Liver (tissue), 9 donors: ENCODE data around the gene SCAI. TPM values are rescaled to one million over a fixed set of nuclear protein-coding genes. Genes with fewer than 3 reads are reported as not detected.

Experiments
- DNase-seq: peaks from one replicate; pipeline ENCODE4 v3.0.0-alpha.2; 2017; ENCODE audit warnings: low spot score
- H3K27ac ChIP-seq, 2 donors: one replicate each; pipeline ENCODE4 v1.7.0; 2013; ENCODE audit warnings: inconsistent platforms in 2 of 2, low read length in 2 of 2, control low read depth in 1 of 2, low read depth in 1 of 2, mild to moderate bottlenecking in 1 of 2
- H3K27me3 ChIP-seq, 4 donors: one replicate each; pipeline versions ENCODE4 v1.6.1 to v1.7.0; 2013; ENCODE audit warnings: low read length in 3 of 4, inconsistent platforms in 1 of 4, mild to moderate bottlenecking in 1 of 4, moderate library complexity in 1 of 4; ENCODE audit not compliant: control insufficient read depth in 4 of 4, insufficient read depth in 4 of 4
- H3K36me3 ChIP-seq, 4 donors: one replicate each; pipeline versions ENCODE4 v1.6.1 to v1.7.0; 2013; ENCODE audit warnings: low read length in 3 of 4, mild to moderate bottlenecking in 3 of 4, low read depth in 1 of 4, moderate library complexity in 1 of 4; ENCODE audit not compliant: control insufficient read depth in 4 of 4, insufficient read depth in 3 of 4
- H3K4me1 ChIP-seq, 4 donors: one replicate each; pipeline versions ENCODE4 v1.6.1 to v1.7.0; 2013; ENCODE audit warnings: low read length in 3 of 4, mild to moderate bottlenecking in 3 of 4, moderate library complexity in 1 of 4; ENCODE audit not compliant: control insufficient read depth in 4 of 4, insufficient read depth in 4 of 4
- H3K4me3 ChIP-seq, 3 donors: one replicate each; pipeline versions ENCODE4 v1.6.1 to v1.7.0; 2013; ENCODE audit warnings: low read length in 3 of 3, control low read depth in 1 of 3, low read depth in 1 of 3, mild to moderate bottlenecking in 1 of 3
- H3K9ac ChIP-seq, 2 donors: one replicate each; pipeline ENCODE4 v1.7.0; 2013; ENCODE audit warnings: low read length in 2 of 2, mild to moderate bottlenecking in 2 of 2, moderate library complexity in 2 of 2, control low read depth in 1 of 2, low read depth in 1 of 2
- H3K9me3 ChIP-seq, 4 donors: one replicate each; pipeline versions ENCODE4 v1.6.1 to v1.7.0; 2013; ENCODE audit warnings: low read length in 3 of 4; ENCODE audit not compliant: control insufficient read depth in 4 of 4
- ATF3 ChIP-seq: IDR thresholded peaks from 2 replicates; pipeline ENCODE4 v1.6.1; 2016; ENCODE audit warnings: antibody characterized with exemption
- CTCF ChIP-seq: fragments of 150-350 bp; IDR thresholded peaks from 2 replicates; pipeline ENCODE4 v1.5.1; 2017; ENCODE audit warnings: improper control_type of control experiment, low read depth, low read length; ENCODE audit not compliant: missing input control
- EGR1 ChIP-seq, 2 donors: IDR thresholded peaks; 2 replicates each; pipeline ENCODE4 v1.6.1; 2016 to 2018; ENCODE audit warnings: antibody characterized with exemption in 2 of 2, low read depth in 2 of 2
- FOXA1 ChIP-seq: IDR thresholded peaks from 2 replicates; pipeline ENCODE4 v1.6.1; 2016; ENCODE audit warnings: antibody characterized with exemption
- FOXA2 ChIP-seq: IDR thresholded peaks from 2 replicates; pipeline ENCODE4 v1.6.1; 2016; ENCODE audit warnings: antibody characterized with exemption
- GABPA ChIP-seq, 2 donors: IDR thresholded peaks in 1 of 2; conservative IDR thresholded peaks in 1 of 2; 2 replicates each; pipeline ENCODE4 v1.6.1; 2016; ENCODE audit warnings: antibody characterized with exemption in 2 of 2, mild to moderate bottlenecking in 1 of 2, moderate library complexity in 1 of 2
- HNF4A ChIP-seq, 2 donors: conservative IDR thresholded peaks; 2 replicates each; pipeline ENCODE4 v1.6.1; 2016; ENCODE audit warnings: antibody characterized with exemption in 2 of 2, mild to moderate bottlenecking in 2 of 2
- HNF4G ChIP-seq: IDR thresholded peaks from 2 replicates; pipeline ENCODE4 v1.6.1; 2016; ENCODE audit warnings: antibody characterized with exemption
- JUND ChIP-seq, 2 donors: IDR thresholded peaks; 2 replicates each; pipeline ENCODE4 v1.6.1; 2016; ENCODE audit warnings: antibody characterized with exemption in 2 of 2
- MAX ChIP-seq: IDR thresholded peaks from 2 replicates; pipeline ENCODE4 v1.6.1; 2016; ENCODE audit warnings: antibody characterized with exemption
- NR2F2 ChIP-seq: IDR thresholded peaks from 2 replicates; pipeline ENCODE4 v1.6.1; 2016; ENCODE audit warnings: antibody characterized with exemption
- RAD21 ChIP-seq, 2 donors: IDR thresholded peaks; 2 replicates each; pipeline ENCODE4 v1.6.1; 2016; ENCODE audit warnings: antibody characterized with exemption in 2 of 2, mild to moderate bottlenecking in 2 of 2
- REST ChIP-seq: IDR thresholded peaks from 2 replicates; pipeline ENCODE4 v1.6.1; 2016; ENCODE audit warnings: antibody characterized with exemption, mild to moderate bottlenecking
- RXRA ChIP-seq, 2 donors: IDR thresholded peaks; 2 replicates each; pipeline ENCODE4 v1.6.1; 2017 to 2018; ENCODE audit warnings: antibody characterized with exemption in 2 of 2, mild to moderate bottlenecking in 1 of 2
- SP1 ChIP-seq: IDR thresholded peaks from 2 replicates; pipeline ENCODE4 v1.6.1; 2018; ENCODE audit warnings: antibody characterized with exemption, mild to moderate bottlenecking
- TAF1 ChIP-seq: conservative IDR thresholded peaks from 2 replicates; pipeline ENCODE4 v1.6.1; 2016; ENCODE audit warnings: antibody characterized with exemption, mild to moderate bottlenecking
- YY1 ChIP-seq: IDR thresholded peaks from 2 replicates; pipeline ENCODE4 v1.6.1; 2016; ENCODE audit warnings: antibody characterized with exemption, mild to moderate bottlenecking
- ZBTB33 ChIP-seq: IDR thresholded peaks from 2 replicates; pipeline ENCODE4 v1.6.1; 2016; ENCODE audit warnings: antibody characterized with exemption
- WGBS: extraction: QIAGEN DNeasy Blood & Tissue Kit; methylation state at CpG from one replicate; pipeline ENCODE4 v1.1.7; 2013; 5-methylcytosine and 5-hydroxymethylcytosine counted together
- polyA plus RNA-seq, 2 donors: library from polyadenylated mRNA; stranded (reverse) in 1 of 2; unstranded in 1 of 2; fragments of 200-250 nt in 1 of 2; fragments of >200 nt in 1 of 2; fragmentation: Nextera tagmentation in 1 of 2; extraction: Ambion mirVana in 1 of 2; gene quantifications; one replicate each; pipeline versions ENCODE4 v1.2.1 to v1.2.3, GENCODE V29; 2013 to 2015
- total RNA-seq, 2 donors: library from RNA; depleted of rRNA; stranded (reverse); fragments of >200 nt; gene quantifications; one replicate each; pipeline ENCODE4 v1.2.3, GENCODE V29; 2014
- donor health status: healthy.
- donor health status: healthy.
- donor health status: healthy.
- donor health status: healthy.
- donor health status: healthy.

The SCAI gene
- total and polyA plus RNA-seq, 4 donors, result 0.24 to 5.3 (median 1.6) TPM

GRCh38 chr9:125099816-125100215, 43.5 kb downstream of the SCAI start:
- Histone ChIP-seq H3K36me3 (no peaks in the 10 kb centered on the region), H3K9ac (no peak overlapping the region), H3K4me3 (no peak overlapping the region), H3K27me3 (no peaks in the 10 kb centered on the region), H3K27ac (no peak overlapping the region), H3K9me3 (no peaks in the 10 kb centered on the region), H3K4me1 (no peaks in the 10 kb centered on the region)
- WGBS, result 97% methylated on average over 3 of the region's 3 CpGs
- no peak for TF ChIP-seq GABPA (IDR thresholded peaks at IDR 0.05 in 1 of 2, conservative IDR thresholded peaks at IDR 0.05 in 1 of 2)
- no peak for TF ChIP-seq CTCF
- TF ChIP-seq SP1, result no peak
- no peak for TF ChIP-seq FOXA1
- TF ChIP-seq NR2F2, result no peak
- no peak for TF ChIP-seq ZBTB33
- TF ChIP-seq RXRA (IDR thresholded peaks at IDR 0.05), result no peak
- TF ChIP-seq TAF1, result no peak
- TF ChIP-seq FOXA2, result no peak
- no peak for TF ChIP-seq ATF3
- no peak for TF ChIP-seq EGR1 (IDR thresholded peaks at IDR 0.05; ENCODE audit: low read depth in 2 of 2)
- no peak for TF ChIP-seq RAD21 (IDR thresholded peaks at IDR 0.05)
- no peak for TF ChIP-seq HNF4A (conservative IDR thresholded peaks at IDR 0.05)
- no peak for TF ChIP-seq YY1
- TF ChIP-seq JUND (IDR thresholded peaks at IDR 0.05), result no peak
- TF ChIP-seq REST, result no peak
- TF ChIP-seq HNF4G, result no peak
- TF ChIP-seq MAX, result no peak
- no peak for DNase-seq
